HG02981 (cell line): ENCODE results near the gene WFDC11.
"Not testable (repeated sequence)": the region's sequence is repeated elsewhere in the genome, so short reads cannot be mapped to it uniquely, and the experiment has no call there.

Experiments used
- ATAC-seq: cut with Tn5 transposase; IDR thresholded peaks from one replicate; pipeline ENCODE4 v1.9.1; 2021; ENCODE audit warnings: mild to moderate bottlenecking, moderate library complexity; ENCODE audit not compliant: unreplicated experiment

Gene WFDC11

GRCh38 chr20:45670139-45670538 is at the start of gene WFDC11:
Gene WFDC11, minus strand, starts transcription at chr20:45670239. Its CDS starts 19,639 bp downstream, at chr20:45650600.
- ATAC-seq = no peak

- not testable (repeated sequence) for ATAC-seq
These were observed 46.2 kb upstream of the WFDC11 start for GRCh38 chr20:45716141-45716688.

GRCh38 chr20:45704969-45705637 is 35.1 kb upstream of the WFDC11 start, which contains the start of gene WFDC10B:
Gene WFDC10B, minus strand, starts transcription at chr20:45705019. Its CDS starts 19,027 bp downstream, at chr20:45685992.
- ATAC-seq = no peak

DNA sequence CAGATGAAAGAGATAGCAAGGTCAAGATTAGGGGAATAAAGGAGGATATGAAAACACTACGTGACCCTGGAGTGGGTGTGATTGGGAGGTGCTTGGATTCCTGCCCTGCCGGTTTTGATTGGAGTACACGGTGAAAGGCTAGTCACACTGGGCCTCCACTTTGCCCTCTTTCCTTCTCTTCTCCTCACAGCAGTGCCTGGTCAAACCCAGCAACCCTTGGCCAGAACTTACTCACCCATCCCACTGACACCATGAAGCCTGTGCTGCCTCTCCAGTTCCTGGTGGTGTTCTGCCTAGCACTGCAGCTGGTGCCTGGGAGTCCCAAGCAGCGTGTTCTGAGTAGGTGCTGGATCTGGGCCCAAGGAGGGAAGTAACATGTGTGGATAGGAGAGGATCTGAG is 31.8 kb upstream of the WFDC11 start, which contains the start of gene WFDC13:
Gene WFDC13, plus strand, starts transcription at position 166 of the 400 bp plus-strand sequence. Its CDS starts 86 bp downstream, at position 252.
- ATAC-seq = no peak

DNA sequence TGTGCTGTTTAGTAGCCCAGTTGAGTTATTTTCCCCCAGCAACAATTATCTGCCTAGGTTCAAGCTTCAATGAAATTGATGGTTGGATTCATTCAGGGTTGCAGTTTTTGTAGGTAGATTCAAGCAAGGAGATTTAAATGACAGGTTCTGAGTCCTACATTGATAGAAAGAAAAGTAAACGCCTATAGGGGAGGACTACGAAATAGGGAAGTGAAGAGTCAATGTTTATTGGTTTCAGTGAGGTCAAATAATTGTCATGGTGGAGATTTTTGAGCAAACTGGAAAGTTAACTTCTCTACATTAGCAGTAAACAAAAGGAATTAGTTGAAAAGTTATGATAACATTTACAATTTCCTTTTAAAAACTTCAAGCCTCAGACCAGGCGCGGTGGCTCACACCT is 31.1 kb upstream of the WFDC11 start:
- ATAC-seq = no peak

GRCh38 chr20:45695496-45695895 is 25.5 kb upstream of the WFDC11 start:
- ATAC-seq = no peak

DNA sequence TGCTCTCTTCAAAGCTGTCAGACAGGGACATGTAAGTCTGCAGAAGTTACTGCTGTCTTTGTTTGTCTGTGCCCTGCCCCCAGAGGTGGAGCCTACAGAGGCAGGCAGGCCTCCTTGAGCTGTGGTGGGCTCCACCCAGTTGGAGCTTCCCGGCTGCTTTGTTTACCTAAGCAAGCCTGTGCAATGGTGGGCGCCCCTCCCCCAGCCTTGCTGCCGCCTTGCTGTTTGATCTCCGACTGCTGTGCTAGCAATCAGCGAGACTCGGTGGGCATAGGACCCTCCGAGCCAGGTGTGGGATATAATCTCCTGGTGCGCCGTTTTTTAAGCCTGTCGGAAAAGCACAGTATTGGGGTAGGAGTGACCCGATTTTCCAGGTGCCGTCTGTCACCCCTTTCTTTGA is 23.3 kb upstream of the WFDC11 start:
- ATAC-seq = not testable (repeated sequence)

DNA sequence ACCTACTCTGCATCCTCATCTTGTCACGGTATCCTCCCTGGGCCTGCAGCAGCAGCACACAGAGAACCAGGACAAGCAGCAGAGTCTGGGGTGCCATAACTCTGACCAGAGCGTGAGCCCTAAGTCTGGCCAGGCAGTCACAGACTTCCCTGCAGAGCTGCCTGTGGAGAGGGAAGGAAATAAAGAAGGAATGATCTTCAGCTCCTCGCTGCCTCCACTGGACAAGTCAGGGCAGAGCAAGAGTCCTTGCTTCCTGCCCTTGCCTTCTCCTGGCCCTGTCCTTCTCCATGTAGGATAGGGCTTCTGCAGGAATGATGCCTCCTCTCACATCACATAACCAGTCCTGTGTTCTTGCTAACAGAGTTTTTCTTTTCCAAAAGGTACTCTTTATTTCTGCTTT is 15.9 kb upstream of the WFDC11 start:
- no peak for ATAC-seq

- ATAC-seq = no peak
These were observed 9.6 kb upstream of the WFDC11 start for GRCh38 chr20:45679650-45680049.

DNA sequence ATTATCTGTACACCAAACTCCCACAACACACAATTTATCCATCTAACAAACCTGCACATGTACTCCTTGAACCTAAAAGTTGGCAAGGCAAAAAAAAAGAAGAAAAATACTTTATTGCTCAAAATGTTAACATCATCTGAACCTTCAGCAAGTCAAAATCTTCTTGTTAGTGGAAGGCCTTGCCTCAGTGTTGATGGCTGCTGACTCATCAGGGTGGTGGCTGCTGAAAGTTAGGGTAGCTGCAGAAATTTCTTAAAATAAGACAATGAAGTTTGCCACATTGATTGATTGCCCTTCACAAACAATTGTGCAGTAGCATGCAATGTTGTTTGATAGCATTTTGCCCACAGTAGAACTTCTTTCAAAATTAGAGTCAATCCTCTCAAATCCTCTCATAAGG is 2.7 kb upstream of the WFDC11 start:
- no peak for ATAC-seq

DNA sequence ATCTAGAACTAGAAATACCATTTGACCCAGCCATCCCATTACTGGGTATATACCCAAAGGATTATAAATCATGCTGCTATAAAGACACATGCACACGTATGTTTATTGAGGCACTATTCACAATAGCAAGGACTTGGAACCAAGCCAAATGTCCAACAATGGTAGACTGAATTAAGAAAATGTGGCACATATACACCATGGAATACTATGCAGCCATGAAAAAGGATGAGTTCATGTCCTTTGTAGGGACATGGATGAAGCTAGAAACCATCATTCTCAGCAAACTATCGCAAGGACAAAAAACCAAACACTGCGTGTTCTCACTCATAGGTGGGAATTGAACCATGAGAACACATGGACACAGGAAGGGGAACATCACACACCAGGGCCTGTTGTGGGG is 13.0 kb downstream of the WFDC11 start:
- not testable (repeated sequence) for ATAC-seq

- not testable (repeated sequence) for ATAC-seq
These were observed 18.3 kb downstream of the WFDC11 start for GRCh38 chr20:45651726-45652125.

DNA sequence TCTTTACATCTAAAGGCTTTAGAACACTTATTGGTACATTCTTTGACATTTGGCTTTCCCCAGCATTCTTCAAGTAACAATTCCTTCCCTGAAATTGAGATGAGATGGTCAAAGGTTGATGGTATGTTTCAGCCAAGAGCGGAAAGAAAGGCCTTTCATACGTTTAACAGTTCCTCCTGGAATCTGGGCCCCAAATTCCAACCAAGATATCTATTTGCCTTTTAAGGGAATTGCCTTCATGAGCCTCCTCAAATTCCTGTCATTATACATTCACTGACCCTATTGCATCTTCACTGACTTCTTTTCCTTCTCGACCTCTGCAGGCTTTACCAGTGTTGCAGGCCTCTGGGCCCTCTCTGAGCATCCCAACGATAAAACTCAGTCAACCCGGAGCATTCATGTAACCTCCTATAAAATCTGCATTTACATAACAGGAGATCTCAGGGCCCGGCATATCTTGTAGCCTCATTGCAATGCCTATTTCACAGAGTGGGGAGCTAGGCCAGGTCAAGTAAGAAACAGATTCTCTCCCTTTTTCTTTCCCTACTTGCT is 20.7 kb downstream of the WFDC11 start:
- no peak for ATAC-seq

GRCh38 chr20:45647441-45648050 is 22.5 kb downstream of the WFDC11 start:
- ATAC-seq = no peak

DNA sequence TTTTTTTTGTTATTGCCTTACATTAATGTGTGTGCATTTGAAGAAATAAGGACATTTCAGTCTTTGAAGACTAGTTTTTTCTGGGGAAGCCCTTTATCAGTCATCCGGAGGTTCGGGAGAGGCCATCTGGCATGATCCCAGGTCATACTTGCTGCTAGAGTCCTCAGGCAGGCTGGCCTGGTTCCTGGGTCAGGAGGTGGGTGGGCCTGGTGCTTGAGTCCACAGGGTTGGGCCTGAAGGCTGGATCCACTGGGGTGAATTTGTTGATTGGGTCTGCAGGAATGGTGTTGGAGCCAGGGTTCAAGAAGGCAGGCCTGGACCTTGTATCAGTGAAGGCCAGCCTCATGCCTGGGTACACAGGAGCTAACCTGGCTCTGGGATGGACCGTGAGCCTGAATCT is 23.2 kb downstream of the WFDC11 start:
- ATAC-seq = no peak

DNA sequence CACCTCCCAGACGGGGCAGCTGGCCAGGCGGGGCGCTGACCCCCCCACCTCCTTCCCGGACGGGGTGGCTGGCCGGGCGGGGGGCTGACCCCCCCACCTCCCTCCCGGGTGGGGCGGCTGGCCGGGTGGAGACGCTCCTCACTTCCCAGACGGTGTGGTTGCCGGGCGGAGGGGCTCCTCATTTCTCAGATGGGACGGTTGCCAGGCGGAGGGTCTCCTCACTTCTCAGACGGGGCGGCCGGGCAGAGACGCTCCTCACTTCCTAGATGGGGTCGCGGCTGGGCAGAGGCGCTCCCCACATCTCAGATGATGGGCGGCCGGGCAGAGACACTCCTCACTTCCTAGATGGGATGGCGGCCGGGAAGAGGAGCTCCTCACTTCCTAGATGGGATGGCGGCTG is 24.2 kb downstream of the WFDC11 start:
- ATAC-seq = not testable (repeated sequence)

- not testable (repeated sequence) for ATAC-seq
These were observed 29.0 kb downstream of the WFDC11 start for GRCh38 chr20:45641076-45641475.

- no peak for ATAC-seq
These were observed 30.4 kb downstream of the WFDC11 start for GRCh38 chr20:45639687-45640086.

- ATAC-seq = no peak
These were observed 33.5 kb downstream of the WFDC11 start for GRCh38 chr20:45636513-45636912.

DNA sequence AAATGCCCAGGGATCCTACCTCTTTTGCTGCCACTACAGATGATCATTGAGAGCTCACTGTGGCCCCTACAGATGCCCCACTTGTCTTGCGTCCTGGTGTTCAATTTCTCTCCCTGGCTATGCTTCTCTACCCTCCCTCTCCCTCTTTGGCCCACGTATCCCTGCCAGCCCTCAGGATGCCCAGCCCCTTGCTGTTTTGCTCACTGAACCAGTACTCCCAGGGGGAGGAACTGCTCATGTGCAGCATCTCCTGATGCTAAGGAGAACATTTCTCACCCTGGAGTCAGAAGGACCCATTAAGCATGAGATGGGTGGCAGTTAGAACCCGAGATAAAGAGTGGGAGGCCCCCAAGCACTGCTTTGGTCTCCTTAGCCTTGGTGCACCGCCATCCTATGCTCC is 38.9 kb downstream of the WFDC11 start, which contains the start of gene WFDC9:
Gene WFDC9, minus strand, starts transcription at position 101 of the 400 bp plus-strand sequence. CDS start 21,103 bp downstream, outside the sequence.
- no peak for ATAC-seq

- no peak for ATAC-seq
These were observed 39.7 kb downstream of the WFDC11 start for GRCh38 chr20:45630371-45630770.
